HL-60 (cell line): ENCODE data around the gene ATMIN.

Source experiments
- POLR2AphosphoS5 ChIP-seq: IDR thresholded peaks from 2 replicates; pipeline ENCODE4 v1.6.1; 2012; ENCODE audit warnings: low read depth
- REST ChIP-seq: IDR thresholded peaks from 2 replicates; pipeline ENCODE4 v1.6.1; 2012; ENCODE audit warnings: low read depth; ENCODE audit not compliant: insufficient replicate concordance
- TF ChIP-seq, protein P1 (sequence below): IDR thresholded peaks from one replicate; pipeline ENCODE4 v1.5.1; 2011; ENCODE audit warnings: low read length, control low read depth, inconsistent platforms; ENCODE audit not compliant: insufficient read depth

- TF ChIP-seq POLR2AphosphoS5 (no peak), REST (no peak)
- TF ChIP-seq, protein P1, sequence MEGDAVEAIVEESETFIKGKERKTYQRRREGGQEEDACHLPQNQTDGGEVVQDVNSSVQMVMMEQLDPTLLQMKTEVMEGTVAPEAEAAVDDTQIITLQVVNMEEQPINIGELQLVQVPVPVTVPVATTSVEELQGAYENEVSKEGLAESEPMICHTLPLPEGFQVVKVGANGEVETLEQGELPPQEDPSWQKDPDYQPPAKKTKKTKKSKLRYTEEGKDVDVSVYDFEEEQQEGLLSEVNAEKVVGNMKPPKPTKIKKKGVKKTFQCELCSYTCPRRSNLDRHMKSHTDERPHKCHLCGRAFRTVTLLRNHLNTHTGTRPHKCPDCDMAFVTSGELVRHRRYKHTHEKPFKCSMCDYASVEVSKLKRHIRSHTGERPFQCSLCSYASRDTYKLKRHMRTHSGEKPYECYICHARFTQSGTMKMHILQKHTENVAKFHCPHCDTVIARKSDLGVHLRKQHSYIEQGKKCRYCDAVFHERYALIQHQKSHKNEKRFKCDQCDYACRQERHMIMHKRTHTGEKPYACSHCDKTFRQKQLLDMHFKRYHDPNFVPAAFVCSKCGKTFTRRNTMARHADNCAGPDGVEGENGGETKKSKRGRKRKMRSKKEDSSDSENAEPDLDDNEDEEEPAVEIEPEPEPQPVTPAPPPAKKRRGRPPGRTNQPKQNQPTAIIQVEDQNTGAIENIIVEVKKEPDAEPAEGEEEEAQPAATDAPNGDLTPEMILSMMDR: no peak
Measured at GRCh38 chr16:81003064-81003463, 32.6 kb upstream of the ATMIN start.
